B cell (primary cell): ENCODE data around the gene MS4A4E.

Experiments
- CTCF ChIP-seq: fragments of 200-600 bp; IDR thresholded peaks from one replicate; pipeline ENCODE4 v1.8.0; 2022; ENCODE audit warnings: antibody characterized with exemption, mild to moderate bottlenecking
- EZH2 ChIP-seq: IDR thresholded peaks from 2 replicates; pipeline ENCODE4 v1.6.1; 2012; ENCODE audit warnings: borderline replicate concordance, low read depth, mild to moderate bottlenecking, moderate library complexity, low read length; ENCODE audit not compliant: insufficient read depth, poor library complexity, severe bottlenecking

DNA sequence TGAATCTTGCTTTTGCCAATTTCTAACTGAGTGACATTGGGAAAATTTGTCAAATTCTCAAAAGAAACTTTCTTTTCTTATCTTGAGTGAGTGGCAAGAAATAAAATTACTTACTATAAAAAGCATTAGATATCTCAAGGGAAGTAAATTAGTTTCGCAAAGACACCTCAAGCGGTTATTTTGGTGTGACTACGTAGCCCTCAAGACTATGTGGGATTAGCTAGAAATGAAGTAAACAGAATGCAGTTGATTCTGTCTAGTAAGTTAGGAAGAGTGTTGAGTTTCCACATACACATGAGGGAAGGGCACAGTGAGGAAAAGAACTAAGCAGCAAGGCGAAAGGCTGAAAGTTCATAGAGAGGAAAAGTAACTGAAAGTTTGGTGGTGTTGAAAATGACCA is 31.7 kb downstream of the MS4A4E start:
- TF ChIP-seq EZH2 (no peak), CTCF (no peak)
